ENCODE results near the gene ECPAS.

DNA sequence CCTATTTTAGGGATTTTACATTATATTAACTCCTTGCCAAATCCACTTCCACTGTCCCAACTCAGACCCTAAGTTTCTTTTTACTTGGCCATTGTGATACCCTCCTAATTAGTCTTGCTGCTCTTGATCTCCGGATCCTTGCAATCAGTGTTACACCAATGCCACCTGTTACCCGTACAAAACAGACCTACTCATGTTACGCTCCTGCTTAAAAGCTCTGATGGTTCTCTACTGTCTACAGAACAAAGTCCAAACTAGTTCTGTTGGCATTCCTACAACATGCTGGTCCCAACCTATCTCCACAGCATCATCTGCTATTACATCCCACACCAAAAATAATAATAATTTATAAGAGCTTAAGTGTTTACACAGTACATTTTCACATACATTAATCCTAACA is 9.8 kb downstream of the ECPAS start:
- TF ChIP-seq CTCF (IDR thresholded peaks at IDR 0.05) (no peak), POLR2AphosphoS5 (IDR thresholded peaks at IDR 0.05) (no peak), EP300 (IDR thresholded peaks at IDR 0.05) (no peak), POLR2A (IDR thresholded peaks at IDR 0.05) (no peak)
